NCI-H82 treated with DMSO at 0.1 percent for 48 hours (cell line): Measurements from ENCODE around the gene GPRC5A.

ENCODE experiments used
- DNase-seq: peaks from one replicate; lab custom pipeline; 2025; ENCODE audit not compliant: unreplicated experiment; lab: John Stamatoyannopoulos, UW

Gene GPRC5A

GRCh38 chr12:12885096-12885792 lies 6.1 kb upstream of the GPRC5A start:
- no peak for DNase-seq

- no peak for DNase-seq
Measured at GRCh38 chr12:12887471-12887870, 3.9 kb upstream of the GPRC5A start.

DNA sequence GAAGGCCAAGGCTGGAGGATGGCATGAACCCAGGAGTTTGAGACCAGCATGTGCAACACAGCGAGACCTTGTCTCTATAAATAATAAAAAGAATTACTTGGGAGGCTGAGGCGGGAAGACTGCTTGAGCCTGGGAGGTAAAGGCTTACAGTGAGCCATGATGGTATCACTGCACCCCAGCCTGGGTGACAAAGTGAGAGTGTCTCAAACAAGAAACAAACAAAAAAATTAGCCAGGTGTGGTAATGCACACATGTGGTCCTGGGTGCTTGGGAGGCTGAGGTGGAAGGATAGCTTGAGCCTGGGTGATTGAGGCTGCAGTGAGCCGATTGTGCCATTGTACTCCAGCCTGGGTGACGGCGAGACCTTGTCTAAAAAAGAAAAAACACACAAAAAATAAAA lies 1.7 kb upstream of the GPRC5A start:
- DNase-seq, result no peak

GRCh38 chr12:12890543-12891079 lies 751 bp upstream of the GPRC5A start:
- peak; percentile 19 for DNase-seq

DNA sequence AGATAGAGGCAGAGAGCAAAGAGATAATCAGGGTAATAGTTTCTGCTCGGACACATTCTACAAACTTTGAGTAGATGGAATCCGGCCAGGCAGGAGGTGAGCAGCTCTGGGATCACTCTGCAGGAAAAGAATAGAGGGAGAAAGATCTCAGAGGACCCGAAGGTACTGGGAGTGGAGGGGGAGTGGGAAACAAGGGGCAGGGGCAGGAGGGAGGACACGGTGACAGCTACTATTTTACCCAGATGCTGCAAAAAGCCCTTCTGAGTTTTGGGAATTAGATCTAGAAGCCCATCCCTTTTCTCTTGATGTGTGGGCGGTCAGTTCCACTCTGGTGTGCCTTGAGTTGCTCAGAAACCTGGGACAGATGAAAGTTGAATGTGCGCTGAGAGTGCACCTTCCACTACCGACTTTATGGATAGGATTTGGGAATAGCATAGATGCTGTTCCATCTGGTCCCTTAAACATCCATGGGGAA lies 556 bp downstream of the GPRC5A start:
- no peak for DNase-seq

DNA sequence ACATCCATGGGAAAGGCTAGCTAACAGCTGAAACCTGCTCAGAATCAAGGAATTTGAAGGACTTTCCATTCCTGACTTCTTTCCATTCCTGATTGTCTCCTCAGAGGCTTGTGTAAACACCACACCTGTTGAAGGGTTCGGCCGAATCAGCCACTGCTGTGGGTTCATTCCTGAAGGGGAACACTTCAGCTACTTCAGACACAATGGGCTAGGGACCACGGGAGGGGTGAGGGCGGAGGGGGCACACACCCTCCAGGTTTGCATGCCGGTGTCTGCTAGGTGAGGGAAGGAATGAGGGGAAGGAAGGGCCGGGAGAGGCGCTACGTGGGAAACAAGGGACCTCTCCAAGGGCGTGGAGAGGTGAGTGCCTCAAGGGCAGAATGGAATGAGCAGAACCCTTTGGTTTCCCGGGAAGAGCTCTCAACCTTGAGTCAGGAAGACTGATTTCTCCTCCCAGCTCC lies 1.3 kb downstream of the GPRC5A start:
- DNase-seq, result no peak

DNA sequence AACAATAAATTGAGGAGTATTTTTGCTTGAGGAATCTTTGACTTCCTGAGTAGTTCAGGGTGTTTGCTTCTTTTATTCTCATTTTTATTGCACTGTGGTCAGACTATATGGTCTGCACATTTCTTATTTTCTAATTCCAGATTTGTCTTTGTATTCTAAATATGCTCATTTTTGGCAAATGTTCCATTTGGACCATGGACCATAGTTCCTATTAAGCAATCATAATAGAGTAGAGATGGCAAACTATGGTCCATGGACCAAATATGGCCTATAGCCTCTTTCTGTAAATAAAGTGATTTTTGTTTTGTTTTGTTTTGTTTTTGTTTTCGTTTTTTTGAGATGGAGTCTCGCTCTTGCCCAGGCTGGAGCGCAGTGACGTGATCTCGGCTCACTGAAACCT lies 2.1 kb downstream of the GPRC5A start:
- no peak for DNase-seq

DNA sequence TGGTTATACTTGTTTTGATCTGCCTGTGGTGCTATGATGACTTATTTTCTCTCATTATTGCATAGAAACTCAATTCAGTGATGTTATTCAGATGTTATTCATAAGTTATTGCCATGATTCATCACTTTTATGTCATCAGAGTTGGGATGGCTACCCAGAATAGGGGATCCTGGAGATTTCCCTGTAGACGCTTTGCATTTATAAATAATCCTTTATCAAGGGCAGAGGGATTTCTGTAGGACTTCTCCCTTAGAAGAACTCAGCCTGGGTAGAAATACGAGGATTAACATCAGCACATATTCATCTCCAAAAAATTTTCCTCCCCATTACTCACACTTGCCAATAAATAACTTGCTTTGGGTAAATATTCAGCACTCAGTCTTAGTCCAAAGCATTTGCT lies 4.9 kb downstream of the GPRC5A start:
- no peak for DNase-seq

DNA sequence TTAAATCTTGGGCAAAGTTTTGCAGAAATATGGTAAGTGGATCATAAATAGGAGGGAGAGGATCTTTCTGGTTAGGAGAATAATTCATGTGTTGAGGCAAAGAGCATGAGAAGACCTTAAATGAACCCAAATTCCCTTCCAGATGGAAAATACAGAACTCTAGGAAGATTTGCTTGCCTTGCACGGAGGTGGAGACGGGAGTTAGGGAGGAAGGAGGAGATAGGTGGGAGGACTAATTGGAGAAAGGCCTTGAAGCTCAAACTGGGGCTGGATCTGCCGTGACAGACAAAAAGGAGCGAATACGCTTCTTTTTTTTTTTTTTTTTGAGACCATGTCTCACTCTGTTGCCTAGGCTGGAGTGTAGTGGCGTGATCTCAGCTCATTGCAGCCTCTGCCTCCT lies 5.9 kb downstream of the GPRC5A start:
- no peak for DNase-seq

DNA sequence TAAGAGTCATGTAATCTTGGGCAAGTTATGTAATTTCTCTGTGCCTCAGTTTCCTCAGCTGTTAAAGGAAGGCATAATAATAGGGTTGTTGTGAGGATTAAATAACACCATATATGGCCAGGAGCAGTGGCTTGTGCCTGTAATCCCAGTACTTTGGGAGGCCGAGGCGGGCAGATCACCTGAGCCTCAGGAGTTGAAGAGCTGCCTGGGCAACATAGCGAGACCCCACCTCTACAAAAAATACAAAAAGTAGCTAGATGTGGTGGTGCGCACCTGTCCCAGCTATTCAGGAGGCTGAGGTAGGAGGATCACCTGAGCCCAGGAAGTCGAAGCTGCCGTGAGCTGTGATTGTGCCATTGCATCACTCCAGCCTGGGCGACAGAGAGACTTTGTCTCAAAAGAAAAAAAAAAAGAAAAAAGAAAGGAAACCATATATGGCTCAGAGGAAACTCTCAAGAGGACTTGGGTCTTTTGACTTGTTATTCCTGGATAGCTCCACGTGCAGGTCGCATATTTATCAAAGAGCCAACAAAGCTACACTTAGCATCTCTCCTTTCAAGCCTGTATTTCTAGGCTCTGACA lies 6.9 kb downstream of the GPRC5A start:
- no peak for DNase-seq

GRCh38 chr12:12898911-12899511 lies 7.6 kb downstream of the GPRC5A start:
- DNase-seq, result no peak

GRCh38 chr12:12899530-12900380 lies 8.4 kb downstream of the GPRC5A start:
- no peak for DNase-seq

DNA sequence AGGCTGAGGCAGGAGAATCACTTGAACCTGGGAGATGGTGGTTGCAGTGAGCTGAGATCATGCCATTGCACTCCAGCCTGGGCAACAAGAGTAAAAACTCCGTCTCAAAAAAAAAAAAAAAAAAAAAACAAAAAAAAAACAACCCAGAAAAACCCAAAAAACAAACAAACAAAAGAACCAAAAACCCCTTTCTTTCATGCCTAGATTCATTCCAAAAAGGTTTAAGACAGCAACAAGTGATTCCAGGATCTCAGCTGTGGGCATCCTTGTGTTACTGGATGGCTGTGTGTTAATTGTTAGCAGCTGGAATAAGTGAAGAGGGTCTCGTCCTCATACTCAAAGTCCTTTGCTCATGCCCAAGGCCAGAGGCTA lies 9.4 kb downstream of the GPRC5A start:
- no peak for DNase-seq

- DNase-seq, result peak; percentile 47
Measured at GRCh38 chr12:12901158-12901791, 9.9 kb downstream of the GPRC5A start.

- no peak for DNase-seq
Measured at GRCh38 chr12:12902036-12902435, 10.7 kb downstream of the GPRC5A start.

GRCh38 chr12:12903642-12904609 lies 12.6 kb downstream of the GPRC5A start:
- no peak for DNase-seq

GRCh38 chr12:12907552-12907951 lies 16.2 kb downstream of the GPRC5A start:
- no peak for DNase-seq

DNA sequence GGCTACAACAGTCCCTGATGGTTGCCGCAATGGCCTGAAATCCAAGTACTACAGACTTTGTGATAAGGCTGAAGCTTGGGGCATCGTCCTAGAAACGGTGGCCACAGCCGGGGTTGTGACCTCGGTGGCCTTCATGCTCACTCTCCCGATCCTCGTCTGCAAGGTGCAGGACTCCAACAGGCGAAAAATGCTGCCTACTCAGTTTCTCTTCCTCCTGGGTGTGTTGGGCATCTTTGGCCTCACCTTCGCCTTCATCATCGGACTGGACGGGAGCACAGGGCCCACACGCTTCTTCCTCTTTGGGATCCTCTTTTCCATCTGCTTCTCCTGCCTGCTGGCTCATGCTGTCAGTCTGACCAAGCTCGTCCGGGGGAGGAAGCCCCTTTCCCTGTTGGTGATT lies 16.9 kb downstream of the GPRC5A start:
- no peak for DNase-seq

GRCh38 chr12:12908711-12909110 lies 17.3 kb downstream of the GPRC5A start:
- DNase-seq, result no peak
